ENCODE results near the gene TOLLIP.

TOLLIP gene

DNA sequence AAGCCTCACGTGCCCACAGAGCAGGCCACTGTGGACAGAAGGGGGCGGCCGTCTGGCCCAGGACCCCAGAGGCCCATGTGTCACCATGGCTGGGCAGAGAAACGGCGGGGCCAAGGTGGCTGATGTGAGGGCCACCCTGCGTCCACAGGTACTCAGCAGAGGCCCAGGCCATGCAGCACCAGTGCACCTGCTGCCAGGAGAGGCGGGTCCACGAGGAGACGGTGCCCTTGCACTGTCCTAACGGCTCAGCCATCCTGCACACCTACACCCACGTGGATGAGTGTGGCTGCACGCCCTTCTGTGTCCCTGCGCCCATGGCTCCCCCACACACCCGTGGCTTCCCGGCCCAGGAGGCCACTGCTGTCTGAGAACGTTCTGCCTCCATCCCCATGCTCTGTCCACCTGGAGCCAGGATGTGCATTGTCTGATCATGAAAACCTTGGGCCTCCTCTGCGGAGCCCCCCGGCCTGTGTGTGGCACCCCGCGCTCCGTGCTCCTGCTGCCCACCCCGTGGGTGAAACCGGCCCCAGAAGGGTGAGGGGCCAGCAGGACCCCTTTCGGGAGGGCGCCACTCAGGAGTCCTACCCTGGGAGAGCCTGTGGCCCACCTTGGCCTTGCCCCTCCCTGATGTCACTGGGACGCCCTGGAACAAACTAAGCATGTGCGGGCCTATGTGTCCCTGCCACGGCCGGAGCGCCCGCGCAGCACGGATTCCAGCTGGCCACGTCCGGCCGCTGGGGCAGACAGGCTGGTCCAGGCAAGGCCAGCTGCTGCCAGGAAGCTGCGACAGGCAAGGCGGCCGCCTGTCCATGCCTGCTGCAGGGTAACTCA lies 48.0 kb downstream of the TOLLIP start:
- no peaks in the 10 kb centered on the region for H3K27me3 ChIP-seq (ENCODE audit: insufficient read depth, poor library complexity, severe bottlenecking)
- no peak overlapping the region for H3K4me3 ChIP-seq (replicated peaks; ENCODE audit: insufficient read depth, low read length)
- H3K27ac ChIP-seq (replicated peaks) = no peak overlapping the region; the same call in 1 of the 2 replicates
- TF ChIP-seq, protein P1, sequence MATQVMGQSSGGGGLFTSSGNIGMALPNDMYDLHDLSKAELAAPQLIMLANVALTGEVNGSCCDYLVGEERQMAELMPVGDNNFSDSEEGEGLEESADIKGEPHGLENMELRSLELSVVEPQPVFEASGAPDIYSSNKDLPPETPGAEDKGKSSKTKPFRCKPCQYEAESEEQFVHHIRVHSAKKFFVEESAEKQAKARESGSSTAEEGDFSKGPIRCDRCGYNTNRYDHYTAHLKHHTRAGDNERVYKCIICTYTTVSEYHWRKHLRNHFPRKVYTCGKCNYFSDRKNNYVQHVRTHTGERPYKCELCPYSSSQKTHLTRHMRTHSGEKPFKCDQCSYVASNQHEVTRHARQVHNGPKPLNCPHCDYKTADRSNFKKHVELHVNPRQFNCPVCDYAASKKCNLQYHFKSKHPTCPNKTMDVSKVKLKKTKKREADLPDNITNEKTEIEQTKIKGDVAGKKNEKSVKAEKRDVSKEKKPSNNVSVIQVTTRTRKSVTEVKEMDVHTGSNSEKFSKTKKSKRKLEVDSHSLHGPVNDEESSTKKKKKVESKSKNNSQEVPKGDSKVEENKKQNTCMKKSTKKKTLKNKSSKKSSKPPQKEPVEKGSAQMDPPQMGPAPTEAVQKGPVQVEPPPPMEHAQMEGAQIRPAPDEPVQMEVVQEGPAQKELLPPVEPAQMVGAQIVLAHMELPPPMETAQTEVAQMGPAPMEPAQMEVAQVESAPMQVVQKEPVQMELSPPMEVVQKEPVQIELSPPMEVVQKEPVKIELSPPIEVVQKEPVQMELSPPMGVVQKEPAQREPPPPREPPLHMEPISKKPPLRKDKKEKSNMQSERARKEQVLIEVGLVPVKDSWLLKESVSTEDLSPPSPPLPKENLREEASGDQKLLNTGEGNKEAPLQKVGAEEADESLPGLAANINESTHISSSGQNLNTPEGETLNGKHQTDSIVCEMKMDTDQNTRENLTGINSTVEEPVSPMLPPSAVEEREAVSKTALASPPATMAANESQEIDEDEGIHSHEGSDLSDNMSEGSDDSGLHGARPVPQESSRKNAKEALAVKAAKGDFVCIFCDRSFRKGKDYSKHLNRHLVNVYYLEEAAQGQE (IDR thresholded peaks at IDR 0.05; ENCODE audit: insufficient replicate concordance, low read depth) = no peak
- TF ChIP-seq, protein P2, sequence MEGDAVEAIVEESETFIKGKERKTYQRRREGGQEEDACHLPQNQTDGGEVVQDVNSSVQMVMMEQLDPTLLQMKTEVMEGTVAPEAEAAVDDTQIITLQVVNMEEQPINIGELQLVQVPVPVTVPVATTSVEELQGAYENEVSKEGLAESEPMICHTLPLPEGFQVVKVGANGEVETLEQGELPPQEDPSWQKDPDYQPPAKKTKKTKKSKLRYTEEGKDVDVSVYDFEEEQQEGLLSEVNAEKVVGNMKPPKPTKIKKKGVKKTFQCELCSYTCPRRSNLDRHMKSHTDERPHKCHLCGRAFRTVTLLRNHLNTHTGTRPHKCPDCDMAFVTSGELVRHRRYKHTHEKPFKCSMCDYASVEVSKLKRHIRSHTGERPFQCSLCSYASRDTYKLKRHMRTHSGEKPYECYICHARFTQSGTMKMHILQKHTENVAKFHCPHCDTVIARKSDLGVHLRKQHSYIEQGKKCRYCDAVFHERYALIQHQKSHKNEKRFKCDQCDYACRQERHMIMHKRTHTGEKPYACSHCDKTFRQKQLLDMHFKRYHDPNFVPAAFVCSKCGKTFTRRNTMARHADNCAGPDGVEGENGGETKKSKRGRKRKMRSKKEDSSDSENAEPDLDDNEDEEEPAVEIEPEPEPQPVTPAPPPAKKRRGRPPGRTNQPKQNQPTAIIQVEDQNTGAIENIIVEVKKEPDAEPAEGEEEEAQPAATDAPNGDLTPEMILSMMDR (IDR thresholded peaks at IDR 0.05; ENCODE audit: insufficient read depth, low read length) = no peak
- no peak for TF ChIP-seq GABPA (IDR thresholded peaks at IDR 0.05; ENCODE audit: low read depth)
- no peak for DNase-seq (ENCODE audit: low read depth in 1 of 2, low spot score in 1 of 2)

GRCh38 chr11:1260620-1261019 lies 48.8 kb downstream of the TOLLIP start:
- TF ChIP-seq GABPA (IDR thresholded peaks at IDR 0.05; ENCODE audit: low read depth) (no peak), SPI1 (IDR thresholded peaks at IDR 0.05; ENCODE audit: borderline replicate concordance, low read depth) (no peak), POLR2AphosphoS5 (IDR thresholded peaks at IDR 0.05; ENCODE audit: low read depth) (no peak)
- TF ChIP-seq, protein P1 (IDR thresholded peaks at IDR 0.05; ENCODE audit: insufficient replicate concordance, low read depth) = no peak
- TF ChIP-seq, protein P2 (IDR thresholded peaks at IDR 0.05; ENCODE audit: insufficient read depth, low read length) = no peak
- no peak overlapping the region for H3K27ac ChIP-seq (replicated peaks)
- H3K4me3 ChIP-seq (replicated peaks; ENCODE audit: insufficient read depth, low read length) = no peak overlapping the region
- DNase-seq (ENCODE audit: low read depth in 1 of 2, low spot score in 1 of 2) = no peak
- H3K27me3 ChIP-seq (ENCODE audit: insufficient read depth, poor library complexity, severe bottlenecking) = no peaks in the 10 kb centered on the region

GRCh38 chr11:1260023-1260501 lies 49.4 kb downstream of the TOLLIP start:
- TF ChIP-seq POLR2AphosphoS5 (IDR thresholded peaks at IDR 0.05; ENCODE audit: low read depth) (no peak), SPI1 (IDR thresholded peaks at IDR 0.05; ENCODE audit: borderline replicate concordance, low read depth) (no peak)
- DNase-seq (ENCODE audit: low read depth in 1 of 2, low spot score in 1 of 2) = no peak
- H3K27ac ChIP-seq (replicated peaks) = no peak overlapping the region
- H3K27me3 ChIP-seq (ENCODE audit: insufficient read depth, poor library complexity, severe bottlenecking) = no peaks in the 10 kb centered on the region
- no peak overlapping the region for H3K4me3 ChIP-seq (replicated peaks; ENCODE audit: insufficient read depth, low read length)

DNA sequence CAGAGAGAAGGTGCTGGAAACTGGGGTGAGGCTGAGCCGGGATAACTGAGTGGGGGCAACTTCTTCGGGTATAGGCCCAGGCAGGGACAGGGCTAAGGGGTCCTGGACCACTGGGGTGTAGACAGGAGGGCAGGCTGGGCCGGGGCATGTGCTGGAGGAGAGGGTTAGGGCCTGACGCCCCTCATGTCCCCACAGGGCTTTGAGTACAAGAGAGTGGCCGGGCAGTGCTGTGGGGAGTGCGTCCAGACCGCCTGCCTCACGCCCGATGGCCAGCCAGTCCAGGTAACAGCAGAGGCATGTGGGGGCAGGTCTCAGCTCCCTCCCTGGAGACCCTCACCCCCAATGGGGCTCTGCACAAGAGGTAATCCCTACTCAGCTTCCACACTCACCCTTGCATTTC lies 49.9 kb downstream of the TOLLIP start:
- TF ChIP-seq POLR2AphosphoS5 (IDR thresholded peaks at IDR 0.05; ENCODE audit: low read depth) = no peak
- TF ChIP-seq, protein P1 (IDR thresholded peaks at IDR 0.05; ENCODE audit: insufficient replicate concordance, low read depth) = no peak
- no peak for TF ChIP-seq GABPA (IDR thresholded peaks at IDR 0.05; ENCODE audit: low read depth)
- TF ChIP-seq, protein P2 (IDR thresholded peaks at IDR 0.05; ENCODE audit: insufficient read depth, low read length) = no peak
- no peak for TF ChIP-seq SPI1 (IDR thresholded peaks at IDR 0.05; ENCODE audit: borderline replicate concordance, low read depth)
- DNase-seq (ENCODE audit: low read depth in 1 of 2, low spot score in 1 of 2) = no peak
- no peaks in the 10 kb centered on the region for H3K27me3 ChIP-seq (ENCODE audit: insufficient read depth, poor library complexity, severe bottlenecking)
- no peak overlapping the region for H3K4me3 ChIP-seq (replicated peaks; ENCODE audit: insufficient read depth, low read length)
- no peak overlapping the region for H3K27ac ChIP-seq (replicated peaks)
